IMR-90 (cell line): Measurements from ENCODE around the gene HDAC2. TPM values are rescaled to one million over a fixed set of nuclear protein-coding genes. Genes with fewer than 3 reads are reported as not detected.

Experiments used
- ATAC-seq: fragments of 200-7000 bp; cut with Tn5 transposase; 2 replicates; pipeline ENCODE4 v1.9.1; 2020; ENCODE audit warnings: low read depth, mild to moderate bottlenecking, moderate library complexity
- BruUV-seq: library from RNA; stranded (reverse); fragments of 400-500 nt; replicated peaks from 2 replicates; lab custom pipeline; 2021; lab: Mats Ljungman, UMichigan
- CTCF ChIA-PET: fragments of 300-600 bp; formaldehyde crosslinking; extraction: SDS; loops from one replicate; lab custom pipeline; 2021; ENCODE audit warnings: antibody characterized with exemption; lab: Yijun Ruan, JAX
- POLR2A ChIA-PET: fragments of 300-600 bp; sonication (Branson Sonifier 250); formaldehyde crosslinking; loops from one replicate; lab custom pipeline; 2022; ENCODE audit warnings: antibody characterized with exemption; ENCODE audit not compliant: unreplicated experiment; lab: Charles Lee
- DNase-seq: peaks from one replicate; pipeline ENCODE4 v3.0.0; 2013
- H2AFZ ChIP-seq: replicated peaks from 2 replicates; pipeline ENCODE3; 2013; ENCODE audit warnings: low read length, mild to moderate bottlenecking; ENCODE audit not compliant: poor library complexity
- H2AK5ac ChIP-seq: 2 replicates; pipeline ENCODE4 v1.6.1; 2013; ENCODE audit warnings: low read depth, low read length, inconsistent platforms
- H2AK9ac ChIP-seq: replicated peaks from 2 replicates; pipeline ENCODE3; 2013; ENCODE audit warnings: mild to moderate bottlenecking, low read depth, low read length, moderate library complexity; ENCODE audit not compliant: poor library complexity
- H2BK120ac ChIP-seq: 2 replicates; pipeline ENCODE4 v1.6.1; 2013; ENCODE audit warnings: low read depth, low read length, inconsistent platforms
- H2BK15ac ChIP-seq: 3 replicates; pipeline ENCODE4 v1.6.1; 2013; ENCODE audit warnings: low read depth, low read length, inconsistent platforms
- H2BK20ac ChIP-seq: 2 replicates; pipeline ENCODE4 v1.6.1; 2013; ENCODE audit warnings: low read depth, mild to moderate bottlenecking, inconsistent platforms, low read length, moderate library complexity
- H2BK5ac ChIP-seq: 2 replicates; pipeline ENCODE4 v1.6.1; 2013; ENCODE audit warnings: mild to moderate bottlenecking, low read depth, low read length, inconsistent platforms; ENCODE audit not compliant: poor library complexity, severe bottlenecking
- H3K14ac ChIP-seq: replicated peaks from 2 replicates; pipeline ENCODE4 v1.6.1; 2013; ENCODE audit warnings: low read depth, low read length, inconsistent platforms
- H3K18ac ChIP-seq: 2 replicates; pipeline ENCODE4 v1.6.1; 2013; ENCODE audit warnings: low read depth, low read length, control low read depth
- H3K23ac ChIP-seq: 2 replicates; pipeline ENCODE4 v1.6.1; 2013; ENCODE audit warnings: low read depth, low read length, inconsistent platforms
- H3K27ac ChIP-seq: 2 replicates; pipeline ENCODE4 v1.5.1; 2013; ENCODE audit warnings: mild to moderate bottlenecking, control low read depth, low read length; ENCODE audit not compliant: insufficient read depth
- H3K27me3 ChIP-seq: 2 replicates; pipeline ENCODE4 v1.6.1; 2013; ENCODE audit warnings: low read length; ENCODE audit not compliant: control insufficient read depth, insufficient read depth
- H3K36me3 ChIP-seq: 2 replicates; pipeline ENCODE4 v1.6.1; 2013; ENCODE audit warnings: low read length, mixed read lengths; ENCODE audit not compliant: control insufficient read depth, insufficient read depth
- H3K4ac ChIP-seq: 2 replicates; pipeline ENCODE4 v1.6.1; 2013; ENCODE audit warnings: low read depth, low read length, inconsistent platforms
- H3K4me1 ChIP-seq: 2 replicates; pipeline ENCODE4 v1.6.1; 2013; ENCODE audit warnings: low read length, mixed read lengths; ENCODE audit not compliant: control insufficient read depth, insufficient read depth
- H3K4me2 ChIP-seq: 2 replicates; pipeline ENCODE4 v1.6.1; 2013; ENCODE audit warnings: low read depth, mild to moderate bottlenecking, control low read depth, low read length, moderate library complexity
- H3K4me3 ChIP-seq: 2 replicates; pipeline ENCODE4 v1.5.1; 2013; ENCODE audit warnings: low read depth, mild to moderate bottlenecking, control low read depth, low read length, moderate library complexity; ENCODE audit not compliant: insufficient read depth
- H3K56ac ChIP-seq: 2 replicates; pipeline ENCODE4 v1.6.1; 2013; ENCODE audit warnings: low read length, inconsistent platforms; ENCODE audit not compliant: insufficient read depth; ENCODE audit errors: extremely low read depth
- H3K79me1 ChIP-seq, 2 experiments: 2 replicates each; pipeline ENCODE4 v1.6.1; 2013; ENCODE audit warnings: low read length in 2 of 2, inconsistent platforms in 1 of 2, low read depth in 1 of 2
- H3K9ac ChIP-seq: 2 replicates; pipeline ENCODE4 v1.6.1; 2013; ENCODE audit warnings: low read depth, low read length, control low read depth
- H3K9me1 ChIP-seq: 2 replicates; pipeline ENCODE4 v1.6.1; 2013; ENCODE audit warnings: low read length, inconsistent platforms; ENCODE audit not compliant: insufficient read depth
- H3K9me3 ChIP-seq: 2 replicates; pipeline ENCODE4 v1.6.1; 2013; ENCODE audit warnings: low read length; ENCODE audit not compliant: control insufficient read depth, insufficient read depth
- H4K20me1 ChIP-seq: 2 replicates; pipeline ENCODE4 v1.6.1; 2013; ENCODE audit warnings: low read length, inconsistent platforms; ENCODE audit not compliant: insufficient read depth
- H4K5ac ChIP-seq: 2 replicates; pipeline ENCODE4 v1.6.1; 2013; ENCODE audit warnings: mild to moderate bottlenecking, low read depth, low read length, control low read depth
- H4K8ac ChIP-seq, 2 experiments: 2 replicates each; pipeline ENCODE4 v1.6.1; 2013; ENCODE audit warnings: low read depth in 2 of 2, low read length in 2 of 2, control low read depth in 1 of 2, inconsistent platforms in 1 of 2
- H4K91ac ChIP-seq: 2 replicates; pipeline ENCODE4 v1.6.1; 2013; ENCODE audit warnings: low read depth, low read length, inconsistent platforms; ENCODE audit not compliant: insufficient read depth
- BHLHE40 ChIP-seq: fragments of 150-350 bp; IDR thresholded peaks from 2 replicates; pipeline ENCODE4 v1.6.1; 2016; ENCODE audit warnings: mild to moderate bottlenecking, low read depth, low read length
- CEBPB ChIP-seq: IDR thresholded peaks from 2 replicates; pipeline ENCODE4 v1.6.1; 2012; ENCODE audit warnings: low read depth, low read length, improper control_type of control experiment
- CHD1 ChIP-seq: IDR thresholded peaks from 2 replicates; pipeline ENCODE4 v1.6.1; 2012; ENCODE audit warnings: low read depth, low read length, improper control_type of control experiment
- CTCF ChIP-seq: conservative IDR thresholded peaks from 2 replicates; pipeline ENCODE4 v1.5.1; 2012; ENCODE audit warnings: mild to moderate bottlenecking, low read depth, low read length, improper control_type of control experiment
- ELK1 ChIP-seq: fragments of 150-350 bp; IDR thresholded peaks from 2 replicates; pipeline ENCODE4 v1.6.1; 2016; ENCODE audit warnings: low read depth, mild to moderate bottlenecking, low read length, moderate library complexity, borderline replicate concordance
- FOS ChIP-seq: fragments of 150-350 bp; IDR thresholded peaks from 2 replicates; pipeline ENCODE4 v1.6.1; 2016; ENCODE audit warnings: low read depth, low read length
- MAFK ChIP-seq: IDR thresholded peaks from 2 replicates; pipeline ENCODE4 v1.6.1; 2012; ENCODE audit warnings: low read depth, low read length, improper control_type of control experiment
- MXI1 ChIP-seq: IDR thresholded peaks from 2 replicates; pipeline ENCODE4 v1.6.1; 2012; ENCODE audit warnings: low read depth, mild to moderate bottlenecking, low read length, moderate library complexity, borderline replicate concordance
- POLR2A ChIP-seq: IDR thresholded peaks from 2 replicates; pipeline ENCODE4 v1.6.1; 2012; ENCODE audit warnings: mild to moderate bottlenecking, low read depth, low read length
- RAD21 ChIP-seq: IDR thresholded peaks from 2 replicates; pipeline ENCODE4 v1.6.1; 2012; ENCODE audit warnings: low read length, improper control_type of control experiment
- RCOR1 ChIP-seq: IDR thresholded peaks from 2 replicates; pipeline ENCODE4 v1.6.1; 2012; ENCODE audit warnings: mild to moderate bottlenecking, low read length, improper control_type of control experiment; ENCODE audit not compliant: insufficient replicate concordance
- RFX5 ChIP-seq: IDR thresholded peaks from 2 replicates; pipeline ENCODE4 v1.8.0; 2012; ENCODE audit warnings: low read depth, mild to moderate bottlenecking, low read length, moderate library complexity
- SMC3 ChIP-seq: fragments of 150-350 bp; IDR thresholded peaks from 2 replicates; pipeline ENCODE4 v1.6.1; 2016; ENCODE audit warnings: low read depth, mild to moderate bottlenecking, antibody characterized with exemption, low read length, moderate library complexity
- USF2 ChIP-seq: fragments of 150-350 bp; IDR thresholded peaks from 2 replicates; pipeline ENCODE4 v1.6.1; 2017; ENCODE audit warnings: mild to moderate bottlenecking, antibody characterized with exemption, low read length, low read depth
- WGBS, 2 experiments: methylation state at CpG; one replicate each; pipeline versions ENCODE4 v1.1.5 to v1.1.7; 2013; ENCODE audit warnings: missing lambda C conversion rate in 2 of 2; ENCODE audit not compliant: insufficient read length in 1 of 2; ENCODE audit errors: extremely low coverage in 2 of 2; 5-methylcytosine and 5-hydroxymethylcytosine counted together
- dilution Hi-C: fragments of 300-500 bp; cut with HindIII; formaldehyde crosslinking; loops from one replicate; pipeline ENCODE4 v1.14.3; 2018; ENCODE audit warnings: low sequenced_read_pairs; ENCODE audit not compliant: unreplicated experiment
- in situ Hi-C: fragments of 300-500 bp; cut with MboI; formaldehyde crosslinking; loops from 3 replicates; pipeline ENCODE4 v1.14.3; 2019; ENCODE audit warnings: low sequenced_read_pairs, inconsistent platforms, mixed read lengths
- intact Hi-C: fragments of 100-400 bp; cut with micrococcal nuclease; formaldehyde crosslinking; loops from 2 replicates; pipeline ENCODE4 v1.10.0; 2022
- polyA plus RNA-seq, 3 experiments: library from polyadenylated mRNA; depleted of rRNA; stranded (reverse); fragments of >200 nt; gene quantifications; 2 replicates each; pipeline ENCODE4 v1.2.3, GENCODE V29; 2012; ENCODE audit warnings: low replicate concordance in 1 of 3
- total RNA-seq: library from RNA; depleted of rRNA; stranded (reverse); fragments of >200 nt; gene quantifications from 2 replicates; pipeline ENCODE4 v1.2.3, GENCODE V29; 2012

Gene HDAC2
- total and polyA plus RNA-seq, 2 of the 4 experiments (the other 2 are of a cell fraction): 72.6 to 122 TPM

GRCh38 chr6:114020196-114020595, 49.2 kb upstream of the HDAC2 start:
- TF ChIP-seq RAD21 (no peak), SMC3 (no peak), USF2 (no peak), RFX5 (no peak), BHLHE40 (no peak), CHD1 (no peak), POLR2A (no peak), RCOR1 (no peak), MAFK (no peak), CEBPB (no peak), ELK1 (no peak), MXI1 (no peak), FOS (no peak), CTCF (no peak)
- intact Hi-C loops (no loop called here), in situ Hi-C loops (no loop called here), dilution Hi-C loops (no loop called here)
- Histone ChIP-seq H3K4me2 (no peak overlapping the region), H3K18ac (no peak overlapping the region), H3K36me3 (no peaks in the 10 kb centered on the region), H2AK9ac (no peak overlapping the region), H3K56ac (no peak overlapping the region), H3K27ac (no peak overlapping the region), H4K5ac (no peak overlapping the region), H3K4me1 (peaks cover 3% of the 10 kb centered on the region; the same call in 1 of the 2 replicates), H2AFZ (no peak overlapping the region), H4K8ac (no peak overlapping the region), H2BK120ac (no peak overlapping the region), H3K79me1 (no peaks in the 10 kb centered on the region), H3K14ac (no peak overlapping the region), H3K9me1 (no peaks in the 10 kb centered on the region), H2BK20ac (no peak overlapping the region), H2BK5ac (no peak overlapping the region), H3K9ac (no peak overlapping the region), H3K27me3 (no peaks in the 10 kb centered on the region), H4K20me1 (no peaks in the 10 kb centered on the region), H2AK5ac (no peak overlapping the region), H3K4me3 (no peak overlapping the region), H4K91ac (no peak overlapping the region), H3K4ac (no peak overlapping the region), H3K23ac (no peak overlapping the region), H2BK15ac (no peak overlapping the region), H3K9me3 (no peaks in the 10 kb centered on the region)
- no peak for DNase-seq
- WGBS, 2 experiments: 88% methylated on average over 5 of the region's 15 CpGs; no CpG with 5 or more reads in 1 of the 2 experiments
- ATAC-seq: no peak
- no TSS peak for BruUV-seq
- CTCF ChIA-PET: interaction anchor here (1.6 kb wide), 1 partner anchor 13 kb away, joined by 5 read pairs; no protein-coding TSS in a partner anchor
- POLR2A ChIA-PET: no interaction called here
